B cell (primary cell): ENCODE data around the gene DDO.

Experiments used
- EZH2 ChIP-seq: IDR thresholded peaks from 2 replicates; pipeline ENCODE4 v1.6.1; 2012; ENCODE audit warnings: borderline replicate concordance, low read depth, mild to moderate bottlenecking, moderate library complexity, low read length; ENCODE audit not compliant: insufficient read depth, poor library complexity, severe bottlenecking
- TF ChIP-seq, protein P1 (sequence below): fragments of 200-600 bp; IDR thresholded peaks from one replicate; pipeline ENCODE4 v1.8.0; 2022; ENCODE audit warnings: antibody characterized with exemption, mild to moderate bottlenecking

DNA sequence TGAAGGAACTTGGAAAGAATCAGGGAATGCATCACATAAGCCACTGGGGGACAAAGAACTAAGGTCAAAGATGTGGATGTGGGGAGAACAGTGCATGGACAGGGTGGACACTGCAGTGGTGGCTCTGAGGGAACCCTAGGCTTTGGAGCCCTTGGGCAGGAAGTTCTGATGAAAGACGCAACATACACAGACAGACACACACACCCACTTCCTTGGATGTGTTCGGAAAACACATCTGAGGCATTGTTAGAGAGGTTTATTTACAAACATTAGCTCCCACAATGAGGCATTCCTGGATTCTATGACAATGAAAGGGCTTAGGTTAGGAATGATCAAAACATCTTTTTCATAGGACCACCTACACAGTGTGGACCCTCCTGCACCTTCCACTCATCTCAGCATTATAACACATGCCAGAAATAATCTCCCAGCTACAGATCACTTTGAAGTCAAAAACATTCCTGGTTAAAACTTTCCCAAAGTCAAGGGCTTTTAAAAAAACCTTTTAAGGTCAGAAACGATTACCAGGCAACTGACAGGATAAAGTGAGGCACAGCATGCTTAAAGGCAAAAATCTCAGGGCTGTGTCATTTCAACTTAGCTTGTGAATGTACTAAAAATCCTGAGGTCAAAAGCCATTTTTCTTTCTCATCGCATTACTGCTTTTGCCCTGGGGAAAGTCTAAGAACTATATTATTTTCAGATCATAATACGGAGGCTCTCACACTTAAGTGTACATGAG lies 50.8 kb downstream of the DDO start:
- TF ChIP-seq, protein P1, sequence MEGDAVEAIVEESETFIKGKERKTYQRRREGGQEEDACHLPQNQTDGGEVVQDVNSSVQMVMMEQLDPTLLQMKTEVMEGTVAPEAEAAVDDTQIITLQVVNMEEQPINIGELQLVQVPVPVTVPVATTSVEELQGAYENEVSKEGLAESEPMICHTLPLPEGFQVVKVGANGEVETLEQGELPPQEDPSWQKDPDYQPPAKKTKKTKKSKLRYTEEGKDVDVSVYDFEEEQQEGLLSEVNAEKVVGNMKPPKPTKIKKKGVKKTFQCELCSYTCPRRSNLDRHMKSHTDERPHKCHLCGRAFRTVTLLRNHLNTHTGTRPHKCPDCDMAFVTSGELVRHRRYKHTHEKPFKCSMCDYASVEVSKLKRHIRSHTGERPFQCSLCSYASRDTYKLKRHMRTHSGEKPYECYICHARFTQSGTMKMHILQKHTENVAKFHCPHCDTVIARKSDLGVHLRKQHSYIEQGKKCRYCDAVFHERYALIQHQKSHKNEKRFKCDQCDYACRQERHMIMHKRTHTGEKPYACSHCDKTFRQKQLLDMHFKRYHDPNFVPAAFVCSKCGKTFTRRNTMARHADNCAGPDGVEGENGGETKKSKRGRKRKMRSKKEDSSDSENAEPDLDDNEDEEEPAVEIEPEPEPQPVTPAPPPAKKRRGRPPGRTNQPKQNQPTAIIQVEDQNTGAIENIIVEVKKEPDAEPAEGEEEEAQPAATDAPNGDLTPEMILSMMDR, result no peak
- no peak for TF ChIP-seq EZH2
